ENCODE measurements around the gene SYT1. TPM values are rescaled to one million over a fixed set of nuclear protein-coding genes. Genes with fewer than 3 reads are reported as not detected.

SYT1 gene
- total and polyA plus RNA-seq, 2 donors (not counting 3 experiments of a cell fraction or from before 2014, with no cell fraction given): 3.2 to 15.3 TPM

DNA sequence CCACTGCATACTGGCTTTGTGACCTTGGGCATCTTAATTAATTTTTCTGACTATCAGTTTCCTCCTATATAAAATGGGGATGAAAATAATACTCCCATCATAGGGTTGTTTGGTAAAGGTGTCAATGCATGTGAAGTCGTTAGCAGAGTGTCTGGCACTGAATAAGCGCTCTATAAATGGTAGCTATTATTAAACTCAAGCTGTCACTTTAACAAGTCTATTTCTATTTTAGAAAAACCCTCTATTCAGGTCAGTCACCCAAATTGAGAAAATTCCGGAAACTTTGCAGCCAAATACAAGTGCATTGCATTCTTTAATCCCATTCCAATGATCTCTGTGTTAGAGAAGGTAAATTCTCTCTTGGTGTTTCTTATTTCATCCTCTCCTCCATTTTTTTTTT, 363.1 kb downstream of the SYT1 start:
- Histone ChIP-seq H2AFZ (ENCODE audit: low read depth, low read length) (no peak overlapping the region), H3K9ac (replicated peaks; ENCODE audit: extremely low read depth, insufficient read depth, low read length) (no peak overlapping the region), H3K9me3 (replicated peaks; ENCODE audit: control insufficient read depth, insufficient read depth, low read length) (no peaks in the 10 kb centered on the region), H3K9me1 (replicated peaks; ENCODE audit: control insufficient read depth, extremely low read depth, insufficient read depth, low read length) (no peaks in the 10 kb centered on the region), H3K79me2 (ENCODE audit: control insufficient read depth, insufficient read depth, low read length) (no peaks in the 10 kb centered on the region), H3K4me2 (ENCODE audit: insufficient read depth, low read length) (no peak overlapping the region), H3K36me3 (ENCODE audit: control insufficient read depth in 2 of 2, extremely low read depth in 1 of 2, insufficient read depth in 2 of 2, low read length in 2 of 2) (no peaks in the 10 kb centered on the region), H3K27me3 (ENCODE audit: control insufficient read depth in 2 of 2, insufficient read depth in 2 of 2, low read length in 2 of 2) (no peaks in the 10 kb centered on the region), H3K4me3 (replicated peaks in 1 of 3; ENCODE audit: insufficient read depth in 1 of 3, low read depth in 1 of 3, low read length in 3 of 3) (no peak overlapping the region), H4K20me1 (replicated peaks; ENCODE audit: control insufficient read depth, extremely low read depth, insufficient read depth, low read length) (no peaks in the 10 kb centered on the region), H3K4me1 (ENCODE audit: control insufficient read depth, extremely low read depth, insufficient read depth, low read length) (no peaks in the 10 kb centered on the region), H3K27ac (ENCODE audit: insufficient read depth, low read depth, low read length) (no peak overlapping the region)
- intact Hi-C loops (cut with micrococcal nuclease) (no loop called here), dilution Hi-C loops (cut with MboI; ENCODE audit: extremely low pct_ligation_motif_present, low sequenced_read_pairs) (no loop called here)
- no TSS peak for BruUV-seq (replicated peaks)
- POLR2A ChIA-PET: interaction anchor here (0.5 kb wide), 1 partner anchor 13 kb away, joined by 3 read pairs; no protein-coding TSS in a partner anchor
- no peak for TF ChIP-seq JUN (IDR thresholded peaks at IDR 0.05; ENCODE audit: borderline replicate concordance, insufficient read depth, insufficient read length, low read depth)
- TF ChIP-seq POLR2AphosphoS5 (IDR thresholded peaks at IDR 0.05; ENCODE audit: insufficient read depth, low read depth, low read length): no peak
- no peak for TF ChIP-seq MYC (IDR thresholded peaks at IDR 0.05; ENCODE audit: low read depth, low read length)
- TF ChIP-seq FOS (IDR thresholded peaks at IDR 0.05; ENCODE audit: borderline replicate concordance, insufficient read depth, low read length): no peak
- TF ChIP-seq EZH2 (IDR thresholded peaks at IDR 0.05; ENCODE audit: borderline replicate concordance, low read depth, low read length, severe bottlenecking): no peak
- TF ChIP-seq POLR2A (IDR thresholded peaks at IDR 0.05; ENCODE audit: low read depth, low read length): no peak
- TF ChIP-seq, protein P1, sequence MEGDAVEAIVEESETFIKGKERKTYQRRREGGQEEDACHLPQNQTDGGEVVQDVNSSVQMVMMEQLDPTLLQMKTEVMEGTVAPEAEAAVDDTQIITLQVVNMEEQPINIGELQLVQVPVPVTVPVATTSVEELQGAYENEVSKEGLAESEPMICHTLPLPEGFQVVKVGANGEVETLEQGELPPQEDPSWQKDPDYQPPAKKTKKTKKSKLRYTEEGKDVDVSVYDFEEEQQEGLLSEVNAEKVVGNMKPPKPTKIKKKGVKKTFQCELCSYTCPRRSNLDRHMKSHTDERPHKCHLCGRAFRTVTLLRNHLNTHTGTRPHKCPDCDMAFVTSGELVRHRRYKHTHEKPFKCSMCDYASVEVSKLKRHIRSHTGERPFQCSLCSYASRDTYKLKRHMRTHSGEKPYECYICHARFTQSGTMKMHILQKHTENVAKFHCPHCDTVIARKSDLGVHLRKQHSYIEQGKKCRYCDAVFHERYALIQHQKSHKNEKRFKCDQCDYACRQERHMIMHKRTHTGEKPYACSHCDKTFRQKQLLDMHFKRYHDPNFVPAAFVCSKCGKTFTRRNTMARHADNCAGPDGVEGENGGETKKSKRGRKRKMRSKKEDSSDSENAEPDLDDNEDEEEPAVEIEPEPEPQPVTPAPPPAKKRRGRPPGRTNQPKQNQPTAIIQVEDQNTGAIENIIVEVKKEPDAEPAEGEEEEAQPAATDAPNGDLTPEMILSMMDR (IDR thresholded peaks at IDR 0.05; ENCODE audit: extremely low read depth in 1 of 2, insufficient read depth in 1 of 2, low read depth in 1 of 2, low read length in 2 of 2): no peak
- TF ChIP-seq, protein P2, sequence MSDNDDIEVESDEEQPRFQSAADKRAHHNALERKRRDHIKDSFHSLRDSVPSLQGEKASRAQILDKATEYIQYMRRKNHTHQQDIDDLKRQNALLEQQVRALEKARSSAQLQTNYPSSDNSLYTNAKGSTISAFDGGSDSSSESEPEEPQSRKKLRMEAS (IDR thresholded peaks at IDR 0.05; ENCODE audit: insufficient read depth, insufficient read length): no peak
- no peak for TF ChIP-seq GATA2 (IDR thresholded peaks at IDR 0.05; ENCODE audit: insufficient read depth, insufficient read length, low read depth, low read length)
- DNase-seq (ENCODE audit: low read depth, low spot score) (no peak), FAIRE-seq (no peak)
- CTCF ChIA-PET: interaction anchor here (1.0 to 1.2 kb wide), 2 partner anchors 20 to 33 kb away, joined by 3 read pairs; no protein-coding TSS in a partner anchor

All from endothelial cell of umbilical vein (primary cell).